GM12878 (cell line): ENCODE results near the gene GEMIN7. TPM values are rescaled to one million over a fixed set of nuclear protein-coding genes. Genes with fewer than 3 reads are reported as not detected.
A peak's percentile ranks its signal among the peaks of the same experiment; 100 is the strongest.

ENCODE experiments used
- BACH1 ChIP-seq: fragments of 450-650 bp; IDR thresholded peaks from 2 replicates; pipeline ENCODE4 v1.6.1; 2017; ENCODE audit warnings: mild to moderate bottlenecking, borderline replicate concordance
- CHD1 ChIP-seq: IDR thresholded peaks from 2 replicates; pipeline ENCODE4 v1.6.1; 2012; ENCODE audit warnings: low read depth, low read length, improper control_type of control experiment
- CHD2 ChIP-seq: IDR thresholded peaks from 2 replicates; pipeline ENCODE4 v1.6.1; 2011; ENCODE audit warnings: low read depth, low read length, improper control_type of control experiment, borderline replicate concordance
- CREM ChIP-seq: IDR thresholded peaks from 2 replicates; pipeline ENCODE4 v1.6.1; 2014; ENCODE audit warnings: antibody characterized with exemption, low read depth
- EED ChIP-seq: sonication (generic); IDR thresholded peaks from 2 replicates; pipeline ENCODE4 v1.6.1; 2016; ENCODE audit warnings: antibody characterized with exemption, low read depth
- EGR1 ChIP-seq, 2 experiments: IDR thresholded peaks; 1 replicate in 1 of 2; 2 replicates in 1 of 2; pipeline ENCODE4 v1.6.1; 2011 to 2012; ENCODE audit warnings: low read depth in 2 of 2, low read length in 2 of 2, borderline replicate concordance in 1 of 2, mild to moderate bottlenecking in 1 of 2, moderate library complexity in 1 of 2
- ESRRA ChIP-seq: IDR thresholded peaks from 2 replicates; pipeline ENCODE4 v1.6.1; 2012; ENCODE audit warnings: mild to moderate bottlenecking, low read length, improper control_type of control experiment
- GABPA ChIP-seq: IDR thresholded peaks from 2 replicates; pipeline ENCODE4 v1.6.1; 2014; ENCODE audit warnings: antibody characterized with exemption, low read depth, mild to moderate bottlenecking, inconsistent platforms
- GATAD2B ChIP-seq: fragments of 450-650 bp; conservative IDR thresholded peaks from 2 replicates; pipeline ENCODE4 v1.6.1; 2017; ENCODE audit warnings: low read depth, mild to moderate bottlenecking, moderate library complexity
- HDAC2 ChIP-seq: fragments of 200-600 bp; sonication (generic); IDR thresholded peaks from 2 replicates; pipeline ENCODE4 v1.6.1; 2017
- IRF3 ChIP-seq: fragments of 450-650 bp; IDR thresholded peaks from 2 replicates; pipeline ENCODE4 v1.6.1; 2014; ENCODE audit warnings: mild to moderate bottlenecking
- JUNB ChIP-seq: IDR thresholded peaks from 2 replicates; pipeline ENCODE4 v1.6.1; 2016; ENCODE audit warnings: antibody characterized with exemption, mild to moderate bottlenecking
- MLLT1 ChIP-seq: fragments of 450-650 bp; IDR thresholded peaks from 2 replicates; pipeline ENCODE4 v1.6.1; 2016; ENCODE audit warnings: mild to moderate bottlenecking
- MTA2 ChIP-seq: fragments of 450-650 bp; IDR thresholded peaks from 2 replicates; pipeline ENCODE4 v1.6.1; 2016; ENCODE audit warnings: low read depth, mild to moderate bottlenecking, moderate library complexity
- MXI1 ChIP-seq: fragments of 150-350 bp; IDR thresholded peaks from 2 replicates; pipeline ENCODE4 v1.6.1; 2011; ENCODE audit warnings: low read depth, mild to moderate bottlenecking, inconsistent platforms, low read length, improper control_type of control experiment
- MYB ChIP-seq: fragments of 150-350 bp; IDR thresholded peaks from 2 replicates; pipeline ENCODE4 v1.6.1; 2014; ENCODE audit warnings: mild to moderate bottlenecking, low read depth, low read length, borderline replicate concordance
- NFIC ChIP-seq: IDR thresholded peaks from 2 replicates; pipeline ENCODE4 v1.6.1; 2012; ENCODE audit warnings: low read depth, mild to moderate bottlenecking, inconsistent platforms, low read length, moderate library complexity
- PML ChIP-seq: IDR thresholded peaks from 2 replicates; pipeline ENCODE4 v1.6.1; 2012; ENCODE audit warnings: low read length, inconsistent platforms
- POLR2A ChIP-seq: IDR thresholded peaks from 2 replicates; pipeline ENCODE4 v1.6.1; 2011; ENCODE audit warnings: low read depth, mild to moderate bottlenecking, low read length
- POLR2AphosphoS5 ChIP-seq: IDR thresholded peaks from 2 replicates; pipeline ENCODE4 v1.6.1; 2011; ENCODE audit warnings: mild to moderate bottlenecking, low read length, inconsistent platforms
- RAD21 ChIP-seq: IDR thresholded peaks from 2 replicates; pipeline ENCODE4 v1.6.1; 2011; ENCODE audit warnings: mild to moderate bottlenecking, low read depth, low read length, moderate library complexity; ENCODE audit not compliant: insufficient read depth
- RBBP5 ChIP-seq: fragments of 200-600 bp; sonication (generic); conservative IDR thresholded peaks from 2 replicates; pipeline ENCODE4 v1.6.1; 2016
- RCOR1 ChIP-seq: conservative IDR thresholded peaks from 2 replicates; pipeline ENCODE4 v1.6.1; 2012; ENCODE audit warnings: low read depth, low read length, improper control_type of control experiment
- SIX5 ChIP-seq: IDR thresholded peaks from 2 replicates; pipeline ENCODE4 v1.6.1; 2011; ENCODE audit warnings: mild to moderate bottlenecking, low read depth, low read length, moderate library complexity; ENCODE audit not compliant: severe bottlenecking
- SP1 ChIP-seq: IDR thresholded peaks from one replicate; pipeline ENCODE4 v1.6.1; 2011; ENCODE audit warnings: low read depth, low read length
- SRF ChIP-seq, 2 experiments: IDR thresholded peaks; 2 replicates each; pipeline ENCODE4 v1.6.1; 2011; ENCODE audit warnings: low read depth in 2 of 2, low read length in 2 of 2, mild to moderate bottlenecking in 1 of 2, moderate library complexity in 1 of 2
- STAT3 ChIP-seq: IDR thresholded peaks from 2 replicates; pipeline ENCODE4 v1.6.1; 2011; ENCODE audit warnings: low read depth, low read length, improper control_type of control experiment
- SUZ12 ChIP-seq: fragments of 200-600 bp; sonication (generic); IDR thresholded peaks from one replicate; pipeline ENCODE4 v1.6.1; 2018; ENCODE audit warnings: antibody characterized with exemption, mild to moderate bottlenecking; ENCODE audit not compliant: unreplicated experiment
- TAF1 ChIP-seq: IDR thresholded peaks from 2 replicates; pipeline ENCODE4 v1.6.1; 2011; ENCODE audit warnings: mild to moderate bottlenecking, low read depth, low read length, borderline replicate concordance
- ZNF384 ChIP-seq: IDR thresholded peaks from 2 replicates; pipeline ENCODE4 v1.6.1; 2012; ENCODE audit warnings: low read depth, mild to moderate bottlenecking, low read length, improper control_type of control experiment, borderline replicate concordance
- ZZZ3 ChIP-seq: IDR thresholded peaks from 2 replicates; pipeline ENCODE4 v1.6.1; 2011; ENCODE audit warnings: low read depth; ENCODE audit not compliant: control insufficient read depth, insufficient read length
- polyA plus RNA-seq, 11 experiments: library from polyadenylated mRNA; depleted of rRNA in 4 of 11; unstranded in 6 of 11; stranded (reverse) in 5 of 11; fragments of >200 nt; fragmentation: Nextera tagmentation in 4 of 11; fragmentation: Illumina TruSeq in 1 of 11; extraction: Ambion mirVana in 4 of 11; extraction: Trizol in 1 of 11; gene quantifications; 1 replicate in 1 of 11; 2 replicates in 10 of 11; pipeline versions ENCODE4 v1.2.1 to v1.2.3, GENCODE V29; 2011 to 2016; ENCODE audit warnings: inconsistent platforms in 2 of 11, missing spikeins in 2 of 11, low read depth in 1 of 11
- total RNA-seq, 4 experiments: library from RNA; depleted of rRNA in 3 of 4; stranded (reverse); fragments of >200 nt in 3 of 4; fragmentation: Illumina TruSeq in 1 of 4; extraction: Trizol in 1 of 4; gene quantifications; 2 replicates each; pipeline versions ENCODE4 v1.2.1 to v1.2.3, GENCODE V29; 2013 to 2021
- TF ChIP-seq, protein P1 (sequence below): IDR thresholded peaks from 2 replicates; pipeline ENCODE4 v1.6.1; 2011; ENCODE audit warnings: borderline replicate concordance, low read depth, mild to moderate bottlenecking, moderate library complexity, mixed read lengths, low read length; ENCODE audit not compliant: insufficient read depth; ENCODE audit errors: extremely low read length

The GEMIN7 gene
- total and polyA plus RNA-seq, 10 of the 15 experiments (the other 5 are each of a cell fraction or from before 2014, with no cell fraction given) = 21.1 to 76.7 (median 44.9) TPM

- TF ChIP-seq NFIC (no peak), CREM (no peak), POLR2A (peak; percentile 28; the same call in 1 of the 2 replicates), POLR2AphosphoS5 (no peak), SIX5 (no peak), CHD2 (no peak), STAT3 (no peak), RCOR1 (no peak), MXI1 (peak; percentile 67; the same call in 1 of the 2 replicates), SRF (IDR thresholded peaks at IDR 0.05; ENCODE audit: low read depth in 2 of 2, low read length in 2 of 2) (0 out of 4 replicates have a peak, but pooled peaks of 1 of the 2 experiments have one; percentile 5), SP1 (peak; percentile 21), MTA2 (no peak), EED (peak; percentile 32; the same call in 1 of the 2 replicates), GATAD2B (0 out of 2 replicates have a peak, but pooled peaks have one; percentile 29), IRF3 (no peak), MYB (no peak), TAF1 (no peak), BACH1 (no peak), PML (no peak), ZZZ3 (no peak), MLLT1 (peak; percentile 65; the same call in 1 of the 2 replicates), RBBP5 (no peak), RAD21 (peak; percentile 76), JUNB (no peak), SUZ12 (no peak), CHD1 (no peak), HDAC2 (no peak), ESRRA (no peak), ZNF384 (no peak), GABPA (no peak), EGR1 (IDR thresholded peaks at IDR 0.05; ENCODE audit: borderline replicate concordance in 1 of 2, low read depth in 2 of 2, low read length in 2 of 2) (no peak)
- TF ChIP-seq, protein P1, sequence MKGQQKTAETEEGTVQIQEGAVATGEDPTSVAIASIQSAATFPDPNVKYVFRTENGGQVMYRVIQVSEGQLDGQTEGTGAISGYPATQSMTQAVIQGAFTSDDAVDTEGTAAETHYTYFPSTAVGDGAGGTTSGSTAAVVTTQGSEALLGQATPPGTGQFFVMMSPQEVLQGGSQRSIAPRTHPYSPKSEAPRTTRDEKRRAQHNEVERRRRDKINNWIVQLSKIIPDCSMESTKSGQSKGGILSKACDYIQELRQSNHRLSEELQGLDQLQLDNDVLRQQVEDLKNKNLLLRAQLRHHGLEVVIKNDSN = no peak
These were observed 47.0 kb downstream of the GEMIN7 start (continued) for GRCh38 chr19:45125975-45126493.
